D721Med (cell line): Measurements from ENCODE around the gene FCER1A.

Source experiments
- DNase-seq: peaks from one replicate; pipeline ENCODE4 v3.0.0; 2011; ENCODE audit warnings: low spot score; ENCODE audit not compliant: insufficient read length
- FAIRE-seq: peaks from 2 replicates; lab custom pipeline; 2011; peaks lifted over from hg19 to GRCh38; lab: Jason Lieb, UNC
- CTCF ChIP-seq: IDR thresholded peaks from 2 replicates; pipeline ENCODE4 v1.5.1; 2012; ENCODE audit warnings: mild to moderate bottlenecking, control low read depth; ENCODE audit not compliant: insufficient read depth; ENCODE audit errors: missing control alignments

Gene FCER1A

GRCh38 chr1:159279773-159280172 lies 22.4 kb upstream of the FCER1A start:
- FAIRE-seq = no peak
- DNase-seq = no peak
- no peak for TF ChIP-seq CTCF

GRCh38 chr1:159282118-159282517 lies 20.0 kb upstream of the FCER1A start:
- no peak for TF ChIP-seq CTCF
- DNase-seq (no peak), FAIRE-seq (no peak)

GRCh38 chr1:159289060-159289459 lies 13.1 kb upstream of the FCER1A start:
- no peak for TF ChIP-seq CTCF
- no peak for DNase-seq
- FAIRE-seq = no peak

GRCh38 chr1:159291424-159291823 lies 10.7 kb upstream of the FCER1A start:
- no peak for TF ChIP-seq CTCF
- DNase-seq = no peak
- FAIRE-seq = no peak

GRCh38 chr1:159296706-159297375 lies 5.3 kb upstream of the FCER1A start:
- TF ChIP-seq CTCF = no peak
- FAIRE-seq = no peak
- no peak for DNase-seq

GRCh38 chr1:159300146-159300545 lies 2.0 kb upstream of the FCER1A start:
- DNase-seq (no peak), FAIRE-seq (no peak)
- no peak for TF ChIP-seq CTCF

GRCh38 chr1:159307346-159308020 lies 5.3 kb downstream of the FCER1A start:
- DNase-seq (no peak), FAIRE-seq (no peak)
- TF ChIP-seq CTCF = no peak
